PC-9 (cell line): Measurements from ENCODE around the gene CDYL2. TPM values are rescaled to one million over a fixed set of nuclear protein-coding genes. Genes with fewer than 3 reads are reported as not detected.
"Not testable (repeated sequence)": the region's sequence is repeated elsewhere in the genome, so short reads cannot be mapped to it uniquely, and the experiment has no call there.

Source experiments
- BruUV-seq: library from RNA; stranded (reverse); fragments of 400-500 nt; replicated peaks from 2 replicates; lab custom pipeline; 2021; lab: Mats Ljungman, UMichigan
- CTCF ChIA-PET: fragments of 300-600 bp; sonication (Branson Sonifier 250); formaldehyde crosslinking; loops from one replicate; lab custom pipeline; 2022; ENCODE audit warnings: antibody characterized with exemption; lab: Charles Lee
- POLR2A ChIA-PET: fragments of 300-600 bp; sonication (Branson Sonifier 250); formaldehyde crosslinking; loops from one replicate; lab custom pipeline; 2022; ENCODE audit warnings: antibody characterized with exemption; ENCODE audit not compliant: unreplicated experiment; lab: Charles Lee
- DNase-seq, 2 experiments: peaks; one replicate each; pipeline versions ENCODE4 v3.0.0 to v3.0.0-alpha.2; 2015 to 2022; ENCODE audit warnings: mixed read lengths in 1 of 2
- H2AFZ ChIP-seq: fragments of 200-600 bp; sonication (generic); 2 replicates; pipeline ENCODE4 v1.8.1; 2017; ENCODE audit warnings: antibody characterized with exemption
- H3F3A ChIP-seq: fragments of 200-600 bp; sonication (generic); 2 replicates; pipeline ENCODE4 v1.8.1; 2017; ENCODE audit warnings: antibody characterized with exemption, mild to moderate bottlenecking, low read depth; ENCODE audit not compliant: insufficient read depth
- H3K27ac ChIP-seq: fragments of 200-600 bp; sonication (generic); 2 replicates; pipeline ENCODE4 v1.6.1; 2016; ENCODE audit warnings: mixed run types
- H3K27me3 ChIP-seq: fragments of 200-600 bp; sonication (generic); 2 replicates; pipeline ENCODE4 v1.6.1; 2016; ENCODE audit warnings: low read depth, mixed run types; ENCODE audit not compliant: insufficient read depth
- H3K36me3 ChIP-seq: fragments of 200-600 bp; sonication (generic); 2 replicates; pipeline ENCODE4 v1.6.1; 2016; ENCODE audit warnings: low read depth, mixed run types
- H3K4me1 ChIP-seq: fragments of 200-600 bp; sonication (generic); replicated peaks from 2 replicates; pipeline ENCODE4 v1.6.1; 2016; ENCODE audit warnings: mixed run types; ENCODE audit not compliant: insufficient read depth
- H3K4me2 ChIP-seq: fragments of 200-600 bp; sonication (generic); 2 replicates; pipeline ENCODE4 v1.6.1; 2017; ENCODE audit warnings: mixed run types
- H3K4me3 ChIP-seq: fragments of 200-600 bp; sonication (generic); 2 replicates; pipeline ENCODE4 v1.6.1; 2016; ENCODE audit warnings: mixed run types
- H3K79me2 ChIP-seq: fragments of 200-600 bp; sonication (generic); 2 replicates; pipeline ENCODE4 v1.6.1; 2017; ENCODE audit warnings: low read depth, mixed run types
- H3K9me2 ChIP-seq: fragments of 200-600 bp; sonication (generic); 2 replicates; pipeline ENCODE4 v1.8.1; 2017; ENCODE audit warnings: mild to moderate bottlenecking; ENCODE audit not compliant: insufficient read depth
- H3K9me3 ChIP-seq: fragments of 200-600 bp; sonication (generic); 2 replicates; pipeline ENCODE4 v1.8.1; 2016; ENCODE audit warnings: low read depth; ENCODE audit not compliant: insufficient read depth
- H4K20me1 ChIP-seq: fragments of 200-600 bp; sonication (generic); 2 replicates; pipeline ENCODE4 v1.8.1; 2017; ENCODE audit not compliant: insufficient read depth
- EZH2 ChIP-seq: fragments of 200-600 bp; sonication (generic); IDR thresholded peaks from 2 replicates; pipeline ENCODE4 v1.8.0; 2017; ENCODE audit warnings: antibody characterized with exemption, low read depth
- intact Hi-C: fragments of 100-400 bp; cut with micrococcal nuclease; formaldehyde crosslinking; loops from one replicate; pipeline ENCODE4 v1.10.0; 2022; ENCODE audit not compliant: unreplicated experiment
- total RNA-seq: library from RNA; stranded (reverse); gene quantifications from 2 replicates; pipeline ENCODE4 v1.2.3, GENCODE V29; 2021
- TF ChIP-seq, protein P1 (sequence below): fragments of 200-600 bp; sonication (generic); conservative IDR thresholded peaks from 2 replicates; pipeline ENCODE4 v1.6.1; 2017; ENCODE audit warnings: mixed run types, antibody characterized with exemption, mild to moderate bottlenecking, moderate library complexity

Gene CDYL2
- total RNA-seq, 1 experiment from 2014 or later, result 3.3 TPM

DNA sequence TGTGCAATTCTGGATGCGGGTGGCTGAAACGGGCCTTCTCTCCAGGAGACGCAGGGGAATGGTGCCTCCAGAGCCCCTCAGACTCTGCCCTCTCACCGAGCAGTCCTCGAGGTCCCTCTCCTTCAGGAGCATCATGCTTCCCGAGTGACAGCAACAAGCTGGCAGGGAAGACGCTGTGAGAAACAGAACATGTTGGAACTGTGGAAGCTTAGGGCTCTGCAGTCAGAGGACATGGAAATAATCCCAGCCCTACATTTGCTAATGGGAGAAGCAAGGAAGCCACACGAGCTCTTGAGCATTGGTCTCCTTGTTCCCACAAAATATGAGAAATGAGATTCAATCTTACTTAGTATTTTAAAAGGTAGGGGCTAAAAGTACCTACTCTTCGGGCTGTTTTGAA is 148.6 kb downstream of the CDYL2 start:
- ChIA-PET POLR2A (no interaction called here), CTCF (no interaction called here)
- Histone ChIP-seq H3K27me3 (peaks cover 49% of the 10 kb centered on the region), H4K20me1 (no peaks in the 10 kb centered on the region), H3K4me3 (no peak overlapping the region), H3K79me2 (no peaks in the 10 kb centered on the region), H3K27ac (no peak overlapping the region), H3K36me3 (no peaks in the 10 kb centered on the region), H3K4me2 (no peak overlapping the region), H2AFZ (no peak overlapping the region), H3F3A (no peaks in the 10 kb centered on the region), H3K9me3 (no peaks in the 10 kb centered on the region; the same call in 1 of the 2 replicates), H3K9me2 (no peaks in the 10 kb centered on the region), H3K4me1 (no peaks in the 10 kb centered on the region)
- intact Hi-C loops, result no loop called here
- TF ChIP-seq, protein P1, sequence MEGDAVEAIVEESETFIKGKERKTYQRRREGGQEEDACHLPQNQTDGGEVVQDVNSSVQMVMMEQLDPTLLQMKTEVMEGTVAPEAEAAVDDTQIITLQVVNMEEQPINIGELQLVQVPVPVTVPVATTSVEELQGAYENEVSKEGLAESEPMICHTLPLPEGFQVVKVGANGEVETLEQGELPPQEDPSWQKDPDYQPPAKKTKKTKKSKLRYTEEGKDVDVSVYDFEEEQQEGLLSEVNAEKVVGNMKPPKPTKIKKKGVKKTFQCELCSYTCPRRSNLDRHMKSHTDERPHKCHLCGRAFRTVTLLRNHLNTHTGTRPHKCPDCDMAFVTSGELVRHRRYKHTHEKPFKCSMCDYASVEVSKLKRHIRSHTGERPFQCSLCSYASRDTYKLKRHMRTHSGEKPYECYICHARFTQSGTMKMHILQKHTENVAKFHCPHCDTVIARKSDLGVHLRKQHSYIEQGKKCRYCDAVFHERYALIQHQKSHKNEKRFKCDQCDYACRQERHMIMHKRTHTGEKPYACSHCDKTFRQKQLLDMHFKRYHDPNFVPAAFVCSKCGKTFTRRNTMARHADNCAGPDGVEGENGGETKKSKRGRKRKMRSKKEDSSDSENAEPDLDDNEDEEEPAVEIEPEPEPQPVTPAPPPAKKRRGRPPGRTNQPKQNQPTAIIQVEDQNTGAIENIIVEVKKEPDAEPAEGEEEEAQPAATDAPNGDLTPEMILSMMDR, result no peak
- no peak for TF ChIP-seq EZH2
- no TSS peak for BruUV-seq
- no peak for DNase-seq

DNA sequence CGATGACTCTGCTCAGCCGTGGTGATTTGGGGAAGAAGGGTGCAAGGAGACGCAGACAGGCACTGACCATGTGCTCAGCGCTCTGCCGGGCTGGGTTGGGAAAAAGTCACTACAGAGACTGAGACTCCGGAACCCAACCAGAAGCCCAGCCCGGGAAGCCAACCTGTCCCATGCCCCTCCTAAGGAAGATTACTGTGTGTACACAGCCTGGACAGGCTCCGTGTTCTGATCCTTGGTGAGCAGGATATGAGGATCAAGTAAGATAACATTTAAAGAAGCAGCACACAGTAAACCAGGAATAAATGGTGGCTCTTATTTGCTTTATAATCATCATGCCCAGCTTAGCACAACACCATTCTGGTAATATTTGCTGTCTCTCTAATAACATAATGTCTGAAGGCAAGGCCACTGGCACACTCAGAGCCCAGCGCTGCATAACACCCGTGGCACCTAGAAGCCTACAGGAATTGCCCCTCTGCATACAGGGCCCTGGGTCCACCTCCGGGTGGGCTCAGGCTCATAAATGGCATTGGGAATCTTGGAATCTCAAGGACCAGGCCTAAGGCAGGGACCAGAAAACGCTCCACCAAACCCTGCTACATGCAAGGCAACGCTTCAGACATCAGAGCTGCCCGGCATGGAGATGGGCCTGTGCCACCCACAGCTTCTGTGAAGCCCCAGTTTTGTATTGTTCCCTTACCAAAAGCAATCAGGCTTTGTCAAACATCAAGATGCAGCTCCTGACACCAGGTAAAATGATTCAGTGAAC is 150.1 kb downstream of the CDYL2 start:
- intact Hi-C loops, result no loop called here
- CTCF ChIA-PET, result no interaction called here
- H3F3A ChIP-seq, result no peaks in the 10 kb centered on the region
- no TSS peak for BruUV-seq
- no peaks in the 10 kb centered on the region for H3K4me1 ChIP-seq
- H3K79me2 ChIP-seq, result no peaks in the 10 kb centered on the region
- H3K4me3 ChIP-seq, result no peak overlapping the region
- H3K4me2 ChIP-seq, result no peak overlapping the region
- TF ChIP-seq, protein P1, result no peak
- H3K9me3 ChIP-seq, result no peaks in the 10 kb centered on the region; the same call in 1 of the 2 replicates
- POLR2A ChIA-PET, result no interaction called here
- no peak for DNase-seq
- H2AFZ ChIP-seq, result no peak overlapping the region
- no peaks in the 10 kb centered on the region for H3K9me2 ChIP-seq
- H3K27me3 ChIP-seq, result peaks cover 49% of the 10 kb centered on the region
- H4K20me1 ChIP-seq, result no peaks in the 10 kb centered on the region
- H3K27ac ChIP-seq, result no peak overlapping the region
- H3K36me3 ChIP-seq, result no peaks in the 10 kb centered on the region

DNA sequence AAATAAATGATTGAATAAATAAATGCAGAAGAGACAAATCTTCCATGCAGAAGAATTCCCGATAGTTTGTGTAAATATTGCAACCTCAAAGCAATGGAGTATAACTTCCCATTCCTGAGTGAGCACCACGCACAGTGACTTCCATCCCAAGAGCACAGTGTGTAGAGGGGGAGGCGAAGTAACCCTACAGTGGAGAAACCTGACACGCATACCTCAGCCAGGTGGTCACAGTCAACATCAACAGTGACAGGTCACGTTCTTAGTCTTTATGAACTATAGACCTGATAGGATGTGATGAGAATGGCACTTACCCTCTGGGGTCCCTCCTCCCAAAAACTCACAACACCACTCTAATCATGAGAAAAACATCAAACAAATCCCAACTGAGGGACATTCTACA is 152.0 kb downstream of the CDYL2 start:
- CTCF ChIA-PET, result no interaction called here
- intact Hi-C loops, result no loop called here

DNA sequence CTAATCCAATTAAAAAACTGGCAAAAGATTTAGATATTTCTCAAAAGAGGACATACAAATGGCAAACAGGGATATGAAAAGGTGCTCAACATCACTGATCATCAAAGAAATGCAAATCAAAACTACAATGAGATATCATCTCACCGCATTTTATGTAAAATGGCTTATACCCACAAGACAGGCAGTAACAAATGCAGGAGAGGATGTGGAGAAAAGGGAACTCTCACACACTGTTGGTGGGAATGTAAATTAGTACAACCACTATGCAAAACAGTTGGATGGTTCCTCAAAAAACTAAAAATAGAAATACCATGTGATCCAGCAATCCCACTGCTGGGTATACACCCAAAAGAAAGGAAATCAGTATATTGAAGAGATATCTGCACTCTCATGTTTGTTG is 154.1 kb downstream of the CDYL2 start:
- DNase-seq, H3K4me3 ChIP-seq, H2AFZ ChIP-seq, H3K27ac ChIP-seq, H3K9me3 ChIP-seq, H3K79me2 ChIP-seq, H3K9me2 ChIP-seq, H3K4me2 ChIP-seq, H4K20me1 ChIP-seq, H3F3A ChIP-seq, H3K36me3 ChIP-seq, CTCF ChIA-PET, H3K4me1 ChIP-seq, POLR2A ChIA-PET, BruUV-seq, intact Hi-C loops: not testable (repeated sequence)
- peaks cover 39% of the 10 kb centered on the region for H3K27me3 ChIP-seq

More for the DNA sequence above, 152.0 kb downstream of the CDYL2 start:
- DNase-seq, result no peak
- Histone ChIP-seq H3F3A (no peaks in the 10 kb centered on the region), H2AFZ (no peak overlapping the region), H3K36me3 (no peaks in the 10 kb centered on the region), H3K27me3 (peaks cover 49% of the 10 kb centered on the region), H3K9me3 (no peaks in the 10 kb centered on the region; the same call in 1 of the 2 replicates), H3K4me3 (no peak overlapping the region), H3K79me2 (no peaks in the 10 kb centered on the region), H3K4me2 (no peak overlapping the region), H3K4me1 (no peaks in the 10 kb centered on the region), H3K27ac (no peak overlapping the region), H3K9me2 (no peaks in the 10 kb centered on the region), H4K20me1 (no peaks in the 10 kb centered on the region)
- TF ChIP-seq, protein P1, result no peak
- TF ChIP-seq EZH2, result no peak
- BruUV-seq, result no TSS peak
- POLR2A ChIA-PET, result no interaction called here
